Astrocyte (in vitro differentiated cells and primary cell): ENCODE measurements around the gene ZRANB1. TPM values are rescaled to one million over a fixed set of nuclear protein-coding genes. Genes with fewer than 3 reads are reported as not detected.

Source experiments
- DNase-seq: peaks from one replicate; pipeline ENCODE4 v3.0.0-alpha.2; 2010; ENCODE audit warnings: low read depth
- FAIRE-seq: peaks from 2 replicates; lab custom pipeline; 2011; peaks lifted over from hg19 to GRCh38; lab: Jason Lieb, UNC
- H2AFZ ChIP-seq: 2 replicates; pipeline ENCODE4 v1.6.0; 2012; ENCODE audit warnings: low read depth, low read length, inconsistent platforms
- H3K27ac ChIP-seq: 2 replicates; pipeline ENCODE4 v1.5.1; 2011; ENCODE audit warnings: low read depth, low read length, inconsistent platforms
- H3K27me3 ChIP-seq: 2 replicates; pipeline ENCODE4 v1.6.0; 2011; ENCODE audit warnings: low read length, inconsistent platforms; ENCODE audit not compliant: insufficient read depth
- H3K36me3 ChIP-seq: 2 replicates; pipeline ENCODE4 v1.5.1; 2011; ENCODE audit warnings: low read length, inconsistent platforms; ENCODE audit not compliant: insufficient read depth
- H3K4me1 ChIP-seq: 2 replicates; pipeline ENCODE4 v1.5.1; 2011; ENCODE audit warnings: low read length, inconsistent platforms; ENCODE audit not compliant: insufficient read depth
- H3K4me2 ChIP-seq: 2 replicates; pipeline ENCODE4 v1.6.0; 2012; ENCODE audit warnings: low read length, inconsistent platforms
- H3K4me3 ChIP-seq: 2 replicates; pipeline ENCODE4 v1.5.1; 2011; ENCODE audit warnings: low read depth, mild to moderate bottlenecking, low read length, inconsistent platforms; ENCODE audit not compliant: insufficient read depth
- H3K79me2 ChIP-seq: 2 replicates; pipeline ENCODE4 v1.6.0; 2012; ENCODE audit warnings: mild to moderate bottlenecking, low read length, inconsistent platforms; ENCODE audit not compliant: insufficient read depth
- H3K9ac ChIP-seq: 2 replicates; pipeline ENCODE4 v1.6.0; 2012; ENCODE audit warnings: mild to moderate bottlenecking, low read length, inconsistent platforms
- H3K9me3 ChIP-seq: 2 replicates; pipeline ENCODE4 v1.5.1; 2012; ENCODE audit warnings: low read depth, mild to moderate bottlenecking, low read length, inconsistent platforms; ENCODE audit not compliant: insufficient read depth
- H4K20me1 ChIP-seq: 2 replicates; pipeline ENCODE4 v1.6.0; 2012; ENCODE audit warnings: low read length, inconsistent platforms; ENCODE audit not compliant: insufficient read depth
- H3K27ac Mint-ChIP-seq: one replicate; pipeline ENCODE4 v1.8.0; 2021; ENCODE audit warnings: mild to moderate bottlenecking, mixed read lengths; ENCODE audit not compliant: unreplicated experiment
- H3K27me3 Mint-ChIP-seq: one replicate; pipeline ENCODE4 v1.8.0; 2021; ENCODE audit warnings: low read depth, mixed read lengths; ENCODE audit not compliant: unreplicated experiment
- H3K36me3 Mint-ChIP-seq: one replicate; pipeline ENCODE4 v1.8.0; 2021; ENCODE audit warnings: low read depth, mixed read lengths; ENCODE audit not compliant: unreplicated experiment
- H3K4me1 Mint-ChIP-seq: one replicate; pipeline ENCODE4 v1.8.0; 2021; ENCODE audit warnings: low read depth, mixed read lengths; ENCODE audit not compliant: unreplicated experiment
- H3K4me3 Mint-ChIP-seq: one replicate; pipeline ENCODE4 v1.8.0; 2021; ENCODE audit warnings: mild to moderate bottlenecking, moderate library complexity, mixed read lengths; ENCODE audit not compliant: unreplicated experiment
- H3K9me3 Mint-ChIP-seq: one replicate; pipeline ENCODE4 v1.8.0; 2021; ENCODE audit warnings: mild to moderate bottlenecking, mixed read lengths; ENCODE audit not compliant: unreplicated experiment
- CTCF ChIP-seq: IDR thresholded peaks from 2 replicates; pipeline ENCODE4 v1.5.1; 2011; ENCODE audit warnings: low read depth, mild to moderate bottlenecking, inconsistent platforms, low read length, moderate library complexity; ENCODE audit not compliant: insufficient read depth
- EZH2 ChIP-seq: IDR thresholded peaks from 2 replicates; pipeline ENCODE4 v1.6.1; 2012; ENCODE audit warnings: mild to moderate bottlenecking, low read length, inconsistent platforms; ENCODE audit not compliant: insufficient read depth
- total RNA-seq: library from RNA; stranded (reverse); gene quantifications from 2 replicates; pipeline ENCODE4 v1.2.1, GENCODE V29; 2021

The ZRANB1 gene
- total RNA-seq, 1 donor from 2014 or later = 24.9 TPM

GRCh38 chr10:124928545-124928944 lies 13.4 kb upstream of the ZRANB1 start:
- no peak for DNase-seq
- H3K79me2 ChIP-seq = peaks cover 95% of the 10 kb centered on the region
- no peak overlapping the region for H3K27ac Mint-ChIP-seq
- no peak for FAIRE-seq
- H3K4me3 Mint-ChIP-seq = no peak overlapping the region
- H3K36me3 Mint-ChIP-seq = peaks cover 10% of the 10 kb centered on the region
- no peak overlapping the region for H2AFZ ChIP-seq
- H3K27me3 ChIP-seq = no peaks in the 10 kb centered on the region
- no peaks in the 10 kb centered on the region for H3K36me3 ChIP-seq
- peaks cover 87% of the 10 kb centered on the region for H4K20me1 ChIP-seq
- no peak overlapping the region for H3K27ac ChIP-seq
- peaks cover 3% of the 10 kb centered on the region for H3K4me1 Mint-ChIP-seq
- no peaks in the 10 kb centered on the region for H3K9me3 ChIP-seq
- H3K4me2 ChIP-seq = no peak overlapping the region
- H3K4me3 ChIP-seq = no peak overlapping the region
- no peaks in the 10 kb centered on the region for H3K9me3 Mint-ChIP-seq
- peaks cover 10% of the 10 kb centered on the region for H3K4me1 ChIP-seq
- no peaks in the 10 kb centered on the region for H3K27me3 Mint-ChIP-seq
- no peak overlapping the region for H3K9ac ChIP-seq
- no peak for TF ChIP-seq CTCF
- TF ChIP-seq EZH2 = no peak

GRCh38 chr10:124935946-124936345 lies 6.0 kb upstream of the ZRANB1 start:
- Histone ChIP-seq H3K79me2 (peaks cover 96% of the 10 kb centered on the region), H3K4me3 (no peak overlapping the region), H3K9ac (no peak overlapping the region), H3K9me3 (no peaks in the 10 kb centered on the region), H3K4me1 (no peaks in the 10 kb centered on the region), H3K27ac (no peak overlapping the region), H2AFZ (no peak overlapping the region), H3K27me3 (no peaks in the 10 kb centered on the region), H3K4me2 (no peak overlapping the region), H4K20me1 (peaks cover 93% of the 10 kb centered on the region), H3K36me3 (no peaks in the 10 kb centered on the region)
- no peaks in the 10 kb centered on the region for H3K9me3 Mint-ChIP-seq
- H3K4me3 Mint-ChIP-seq = no peak overlapping the region
- no peak for TF ChIP-seq CTCF
- no peak for TF ChIP-seq EZH2
- DNase-seq (no peak), FAIRE-seq (no peak)
- H3K36me3 Mint-ChIP-seq = peaks cover 7% of the 10 kb centered on the region
- H3K4me1 Mint-ChIP-seq = peaks cover 7% of the 10 kb centered on the region
- no peak overlapping the region for H3K27ac Mint-ChIP-seq
- no peaks in the 10 kb centered on the region for H3K27me3 Mint-ChIP-seq

GRCh38 chr10:124936813-124937212 lies 5.1 kb upstream of the ZRANB1 start:
- H3K4me3 Mint-ChIP-seq = no peak overlapping the region
- Histone ChIP-seq H4K20me1 (peaks cover 91% of the 10 kb centered on the region), H3K79me2 (peaks cover 95% of the 10 kb centered on the region)

More at GRCh38 chr10:124936813-124937212, 5.1 kb upstream of the ZRANB1 start:
- H3K27ac ChIP-seq = no peak overlapping the region
- H3K9ac ChIP-seq = no peak overlapping the region
- Mint-ChIP-seq H3K36me3 (peaks cover 4% of the 10 kb centered on the region), H3K9me3 (no peaks in the 10 kb centered on the region), H3K27ac (no peak overlapping the region), H3K27me3 (no peaks in the 10 kb centered on the region), H3K4me1 (peaks cover 7% of the 10 kb centered on the region)
- DNase-seq = no peak
- no peak overlapping the region for H3K4me3 ChIP-seq
- FAIRE-seq = no peak
- H3K9me3 ChIP-seq = no peaks in the 10 kb centered on the region
- H3K4me2 ChIP-seq = no peak overlapping the region
- no peaks in the 10 kb centered on the region for H3K27me3 ChIP-seq
- no peak overlapping the region for H2AFZ ChIP-seq
- H3K36me3 ChIP-seq = no peaks in the 10 kb centered on the region
- no peaks in the 10 kb centered on the region for H3K4me1 ChIP-seq
- TF ChIP-seq CTCF = no peak
- no peak for TF ChIP-seq EZH2
